AG04449 (cell line): ENCODE measurements around the gene E2F7.
A peak's percentile ranks its signal among the peaks of the same experiment; 100 is the strongest.

Experiments used
- CTCF ChIA-PET: fragments of 350-600 bp; formaldehyde crosslinking; extraction: SDS; loops from one replicate; lab custom pipeline; 2021; ENCODE audit warnings: antibody characterized with exemption; lab: Yijun Ruan, JAX
- POLR2A ChIA-PET: fragments of 400-600, 350-600 bp; formaldehyde crosslinking; extraction: SDS; loops from one replicate; lab custom pipeline; 2020; ENCODE audit warnings: antibody characterized with exemption, inconsistent platforms; lab: Yijun Ruan, JAX
- DNase-seq: peaks from one replicate; pipeline ENCODE4 v3.0.0-alpha.2; 2010; ENCODE audit warnings: low read depth, low spot score
- H3K4me3 ChIP-seq: 2 replicates; pipeline ENCODE4 v1.5.1; 2011; ENCODE audit warnings: low read depth, mild to moderate bottlenecking, control low read depth, low read length
- TF ChIP-seq, protein P1 (sequence below): IDR thresholded peaks from one replicate; pipeline ENCODE4 v1.5.1; 2011; ENCODE audit warnings: mild to moderate bottlenecking, moderate library complexity, low read length, control low read depth, inconsistent platforms; ENCODE audit not compliant: insufficient read depth; ENCODE audit errors: missing control alignments

The E2F7 gene

DNA sequence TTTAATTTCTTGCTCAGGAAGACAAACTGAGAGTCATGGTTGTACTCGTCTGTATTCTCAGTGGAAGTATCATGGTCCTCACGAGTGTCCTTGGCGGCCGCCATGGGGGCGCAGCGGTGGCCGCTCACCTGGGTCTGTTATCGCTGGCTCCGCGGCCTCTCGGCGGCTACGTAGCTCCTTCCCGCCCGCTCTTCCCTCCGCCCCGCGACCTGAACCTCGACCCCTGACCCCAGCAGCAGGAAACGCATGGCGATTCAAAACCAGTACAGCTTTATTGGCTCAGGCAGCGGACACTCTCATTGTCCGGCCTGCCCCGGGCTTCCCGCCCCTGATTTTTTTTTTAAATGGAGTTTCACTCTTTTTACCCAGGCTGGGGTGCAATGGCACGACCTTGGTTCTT is 80.8 kb downstream of the E2F7 start:
- no peak for DNase-seq
- ChIA-PET POLR2A (no interaction called here), CTCF (interaction anchor here (0.7 to 1.4 kb wide), 2 partner anchors 26 to 91 kb away, joined by 4 to 5 read pairs; no protein-coding TSS in a partner anchor)

DNA sequence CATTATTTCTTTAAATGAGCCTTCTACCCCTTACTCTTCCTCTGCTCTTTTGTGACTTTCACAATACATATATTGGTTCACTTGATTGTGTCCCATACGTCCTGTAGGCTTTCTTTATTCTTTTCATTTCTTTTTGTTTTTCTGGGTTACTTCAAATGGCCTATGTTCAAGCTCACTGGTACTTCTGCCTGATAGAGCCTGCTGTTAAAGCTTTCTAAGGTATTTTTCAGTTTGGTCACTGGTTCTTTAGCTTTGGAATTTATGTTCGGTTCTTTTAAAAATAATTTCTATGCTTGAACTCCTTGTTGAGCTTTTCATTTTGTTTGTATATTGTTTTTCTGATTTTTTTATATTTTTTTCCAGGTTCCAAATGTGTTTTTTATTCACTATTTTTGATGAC is 81.9 kb downstream of the E2F7 start:
- CTCF ChIA-PET: no interaction called here
- no peak overlapping the region for H3K4me3 ChIP-seq
- POLR2A ChIA-PET: no interaction called here
- TF ChIP-seq, protein P1, sequence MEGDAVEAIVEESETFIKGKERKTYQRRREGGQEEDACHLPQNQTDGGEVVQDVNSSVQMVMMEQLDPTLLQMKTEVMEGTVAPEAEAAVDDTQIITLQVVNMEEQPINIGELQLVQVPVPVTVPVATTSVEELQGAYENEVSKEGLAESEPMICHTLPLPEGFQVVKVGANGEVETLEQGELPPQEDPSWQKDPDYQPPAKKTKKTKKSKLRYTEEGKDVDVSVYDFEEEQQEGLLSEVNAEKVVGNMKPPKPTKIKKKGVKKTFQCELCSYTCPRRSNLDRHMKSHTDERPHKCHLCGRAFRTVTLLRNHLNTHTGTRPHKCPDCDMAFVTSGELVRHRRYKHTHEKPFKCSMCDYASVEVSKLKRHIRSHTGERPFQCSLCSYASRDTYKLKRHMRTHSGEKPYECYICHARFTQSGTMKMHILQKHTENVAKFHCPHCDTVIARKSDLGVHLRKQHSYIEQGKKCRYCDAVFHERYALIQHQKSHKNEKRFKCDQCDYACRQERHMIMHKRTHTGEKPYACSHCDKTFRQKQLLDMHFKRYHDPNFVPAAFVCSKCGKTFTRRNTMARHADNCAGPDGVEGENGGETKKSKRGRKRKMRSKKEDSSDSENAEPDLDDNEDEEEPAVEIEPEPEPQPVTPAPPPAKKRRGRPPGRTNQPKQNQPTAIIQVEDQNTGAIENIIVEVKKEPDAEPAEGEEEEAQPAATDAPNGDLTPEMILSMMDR: no peak
- no peak for DNase-seq

More for the DNA sequence above, 80.8 kb downstream of the E2F7 start:
- TF ChIP-seq, protein P1: no peak
- H3K4me3 ChIP-seq: no peak overlapping the region

DNA sequence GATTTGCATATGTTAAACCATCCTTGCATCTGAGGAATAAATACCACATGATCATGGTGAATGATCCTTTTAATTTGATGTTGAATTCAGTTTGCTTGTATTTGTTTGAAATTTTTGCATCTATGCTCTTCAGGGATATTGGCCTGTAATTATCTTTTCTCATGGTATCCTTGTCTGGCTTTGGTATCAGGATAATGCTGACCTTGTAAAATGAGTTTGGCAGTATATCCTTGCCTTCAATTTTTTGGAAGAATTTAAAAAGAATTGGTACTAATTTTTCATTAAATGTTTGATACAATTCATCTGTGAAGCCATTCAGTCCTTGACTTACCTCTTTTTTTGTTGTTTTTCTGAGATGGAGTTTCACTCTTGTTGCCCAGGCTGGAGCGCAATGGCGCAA is 85.2 kb downstream of the E2F7 start:
- TF ChIP-seq, protein P1: no peak
- CTCF ChIA-PET: interaction anchor here (2.6 kb wide), 1 partner anchor 31 kb away, joined by 9 read pairs; no protein-coding TSS in a partner anchor
- H3K4me3 ChIP-seq: no peak overlapping the region
- no peak for DNase-seq
- POLR2A ChIA-PET: no interaction called here

DNA sequence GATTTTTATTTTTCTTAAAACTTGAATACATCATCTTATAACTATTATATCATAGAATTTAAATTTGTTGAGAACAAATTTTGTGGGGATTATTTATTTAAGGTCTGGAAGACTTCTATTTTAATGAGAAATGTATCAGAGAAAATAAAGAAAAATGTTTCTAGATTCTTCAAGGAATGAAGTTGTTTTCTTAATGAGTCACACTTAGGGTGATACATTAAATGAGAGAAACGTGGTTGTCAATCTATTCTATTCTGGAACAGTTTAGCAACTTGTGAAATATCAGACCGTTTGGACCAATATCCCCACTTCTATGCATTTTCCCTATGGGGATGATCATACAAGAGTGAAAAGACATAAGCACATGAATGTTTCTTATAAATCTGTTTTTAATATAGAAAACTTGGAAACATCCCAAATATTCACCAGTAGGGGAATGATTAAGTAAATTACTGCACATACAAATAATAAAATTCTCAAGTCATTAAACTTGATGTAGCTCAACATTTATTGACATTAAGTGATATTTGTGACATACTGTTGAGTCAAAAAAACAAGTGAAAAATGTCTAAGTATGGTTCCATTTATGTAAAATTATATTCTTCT is 88.5 kb downstream of the E2F7 start:
- TF ChIP-seq, protein P1: no peak
- DNase-seq: peak; percentile 1
- ChIA-PET POLR2A (no interaction called here), CTCF (no interaction called here)
- no peak overlapping the region for H3K4me3 ChIP-seq
